Uterus (tissue), 4 donors: ENCODE measurements around the gene SMOC2. TPM values are rescaled to one million over a fixed set of nuclear protein-coding genes. Genes with fewer than 3 reads are reported as not detected.
"Not testable (repeated sequence)": the region's sequence is repeated elsewhere in the genome, so short reads cannot be mapped to it uniquely, and the experiment has no call there.

ENCODE experiments used
- DNase-seq, 2 donors: peaks; one replicate each; pipeline ENCODE4 v3.0.0-alpha.2; 2019 to 2020
- H3K27ac ChIP-seq, 2 donors: fragments of 200-600 bp; sonication (generic); 1 replicate in 1 of 2; 2 replicates in 1 of 2; pipeline ENCODE4 v1.5.1; 2016 to 2018
- H3K27me3 ChIP-seq, 2 donors: fragments of 200-600 bp; sonication (generic); one replicate each; pipeline ENCODE4 v1.5.1; 2018 to 2019; ENCODE audit warnings: control low read depth in 1 of 2
- H3K36me3 ChIP-seq, 2 donors: fragments of 200-600 bp; sonication (generic); one replicate each; pipeline ENCODE4 v1.5.1; 2019; ENCODE audit warnings: control low read depth in 1 of 2
- H3K4me1 ChIP-seq, 2 donors: fragments of 200-600 bp; sonication (generic); one replicate each; pipeline ENCODE4 v1.5.1; 2018 to 2019; ENCODE audit warnings: control low read depth in 1 of 2
- H3K4me3 ChIP-seq, 2 donors: fragments of 200-600 bp; sonication (generic); 1 replicate in 1 of 2; 2 replicates in 1 of 2; pipeline ENCODE4 v1.5.1; 2018 to 2019; ENCODE audit warnings: mild to moderate bottlenecking in 1 of 2
- H3K9me3 ChIP-seq, 2 donors: fragments of 200-600 bp; sonication (generic); one replicate each; pipeline ENCODE4 v1.5.1; 2019; ENCODE audit warnings: control low read depth in 1 of 2
- POLR2A ChIP-seq, 2 donors: fragments of 450-650 bp; IDR thresholded peaks; one replicate each; pipeline ENCODE4 v1.6.1; 2016; ENCODE audit warnings: antibody characterized with exemption in 2 of 2, mild to moderate bottlenecking in 1 of 2, moderate library complexity in 1 of 2
- intact Hi-C: fragments of 100-400 bp; cut with DNase I; formaldehyde crosslinking; loops from one replicate; pipeline ENCODE4 v1.15.1; 2023; ENCODE audit warnings: low total_unique reads
- total RNA-seq, 4 donors: library from RNA; depleted of rRNA in 3 of 4; stranded (reverse); fragments of >200 nt in 3 of 4; gene quantifications; one replicate each; pipeline versions ENCODE4 v1.1.0 to v1.2.4, GENCODE V29; 2014 to 2023
- TF ChIP-seq, protein P1 (sequence below), 4 experiments: fragments of 200-600 bp in 2 of 4; fragments of 450-650 bp in 2 of 4; sonication (generic) in 2 of 4; IDR thresholded peaks; one replicate each; pipeline ENCODE4 v1.5.1; 2016 to 2019; ENCODE audit warnings: antibody characterized with exemption in 4 of 4, mild to moderate bottlenecking in 2 of 4, moderate library complexity in 1 of 4
- donor health status: DM: yes; HTN: yes; CAD: no.

SMOC2 gene
- total RNA-seq, 4 donors from 2014 or later: 98.2 to 139 (median 121) TPM

DNA sequence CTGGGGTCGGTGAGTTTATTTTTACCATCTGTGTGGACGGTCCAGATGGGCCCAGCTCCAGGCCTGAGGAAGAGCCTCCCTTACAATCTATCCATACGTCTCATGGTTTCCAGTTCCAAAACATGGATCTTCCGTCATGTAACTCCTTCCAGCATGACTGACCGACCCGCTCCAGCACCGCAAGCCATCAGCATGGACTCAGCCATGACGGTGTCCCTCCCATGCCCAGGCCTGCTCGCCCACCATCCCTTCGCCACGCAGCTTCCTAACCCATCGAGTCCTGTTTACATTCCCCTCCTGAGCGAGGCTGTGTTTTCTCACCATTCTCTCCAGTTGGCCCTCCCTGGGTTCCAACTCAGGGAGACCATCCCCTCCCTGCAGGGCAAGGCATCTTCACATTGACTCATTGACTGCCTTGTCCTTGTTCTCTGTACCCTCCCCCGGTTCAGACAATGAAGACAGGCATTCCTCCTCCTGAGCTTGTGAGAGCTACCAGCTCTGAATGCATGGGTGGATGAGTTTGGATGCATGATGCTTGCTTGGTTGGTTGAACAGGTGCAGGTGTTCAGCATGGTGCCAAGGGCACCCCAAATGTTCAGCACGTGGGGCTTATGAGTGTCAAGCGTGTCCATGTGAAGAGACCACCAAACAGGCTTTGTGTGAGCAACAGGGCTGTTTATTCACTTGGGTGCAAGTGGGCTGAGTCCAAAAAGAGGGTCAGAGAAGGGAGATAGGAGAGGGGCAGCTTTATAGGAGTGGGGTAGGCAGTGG lies 235.8 kb downstream of the SMOC2 start:
- Histone ChIP-seq H3K4me3 (no peak overlapping the region), H3K36me3 (no peaks in the 10 kb centered on the region), H3K9me3 (no peaks in the 10 kb centered on the region), H3K27ac (no peak overlapping the region), H3K27me3 (no peaks in the 10 kb centered on the region), H3K4me1 (no peaks in the 10 kb centered on the region)
- intact Hi-C loops: no loop called here
- TF ChIP-seq POLR2A (IDR thresholded peaks at IDR 0.05): no peak
- TF ChIP-seq, protein P1, sequence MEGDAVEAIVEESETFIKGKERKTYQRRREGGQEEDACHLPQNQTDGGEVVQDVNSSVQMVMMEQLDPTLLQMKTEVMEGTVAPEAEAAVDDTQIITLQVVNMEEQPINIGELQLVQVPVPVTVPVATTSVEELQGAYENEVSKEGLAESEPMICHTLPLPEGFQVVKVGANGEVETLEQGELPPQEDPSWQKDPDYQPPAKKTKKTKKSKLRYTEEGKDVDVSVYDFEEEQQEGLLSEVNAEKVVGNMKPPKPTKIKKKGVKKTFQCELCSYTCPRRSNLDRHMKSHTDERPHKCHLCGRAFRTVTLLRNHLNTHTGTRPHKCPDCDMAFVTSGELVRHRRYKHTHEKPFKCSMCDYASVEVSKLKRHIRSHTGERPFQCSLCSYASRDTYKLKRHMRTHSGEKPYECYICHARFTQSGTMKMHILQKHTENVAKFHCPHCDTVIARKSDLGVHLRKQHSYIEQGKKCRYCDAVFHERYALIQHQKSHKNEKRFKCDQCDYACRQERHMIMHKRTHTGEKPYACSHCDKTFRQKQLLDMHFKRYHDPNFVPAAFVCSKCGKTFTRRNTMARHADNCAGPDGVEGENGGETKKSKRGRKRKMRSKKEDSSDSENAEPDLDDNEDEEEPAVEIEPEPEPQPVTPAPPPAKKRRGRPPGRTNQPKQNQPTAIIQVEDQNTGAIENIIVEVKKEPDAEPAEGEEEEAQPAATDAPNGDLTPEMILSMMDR (IDR thresholded peaks at IDR 0.05): no peak
- DNase-seq: peak in 1 of 2 donors; percentile 4

DNA sequence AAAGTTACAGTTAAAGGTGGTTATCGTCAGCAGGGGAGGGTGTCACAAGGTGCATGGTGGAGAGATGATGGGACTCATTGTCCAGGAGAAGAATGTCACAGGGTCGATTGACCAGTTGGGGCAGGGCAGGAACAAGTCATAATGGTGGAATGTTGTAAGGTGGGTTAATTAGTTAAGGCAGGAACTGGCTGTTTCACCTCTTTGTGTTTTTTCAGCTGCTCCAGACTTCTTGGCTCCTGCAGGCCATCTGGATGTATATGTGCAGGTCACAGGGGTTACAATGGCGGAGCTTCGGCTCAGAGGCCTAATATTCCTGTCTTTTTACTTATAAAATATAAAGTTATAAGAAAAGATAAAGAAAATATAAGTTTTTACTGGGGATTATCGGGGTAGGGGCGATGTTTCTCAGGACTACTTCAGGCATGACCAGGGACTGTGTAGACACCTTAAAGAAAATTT lies 236.4 kb downstream of the SMOC2 start:
- H3K4me3 ChIP-seq, H3K27ac ChIP-seq, H3K27me3 ChIP-seq, H3K9me3 ChIP-seq, H3K4me1 ChIP-seq, H3K36me3 ChIP-seq, intact Hi-C loops: not testable (repeated sequence)
- peak in 1 of 2 donors; percentile 3 for DNase-seq

- DNase-seq: peak in 1 of 2 donors; percentile 11
- intact Hi-C loops: no loop called here
- H3K27ac ChIP-seq: no peak overlapping the region
- H3K4me3 ChIP-seq: no peak overlapping the region
- TF ChIP-seq, protein P1 (IDR thresholded peaks at IDR 0.05): no peak
- no peak for TF ChIP-seq POLR2A (IDR thresholded peaks at IDR 0.05)
- no peaks in the 10 kb centered on the region for H3K9me3 ChIP-seq
- H3K27me3 ChIP-seq: no peaks in the 10 kb centered on the region
- H3K36me3 ChIP-seq: no peaks in the 10 kb centered on the region
- H3K4me1 ChIP-seq: no peaks in the 10 kb centered on the region
Observed at GRCh38 chr6:168678077-168678476, 237.1 kb downstream of the SMOC2 start.

DNA sequence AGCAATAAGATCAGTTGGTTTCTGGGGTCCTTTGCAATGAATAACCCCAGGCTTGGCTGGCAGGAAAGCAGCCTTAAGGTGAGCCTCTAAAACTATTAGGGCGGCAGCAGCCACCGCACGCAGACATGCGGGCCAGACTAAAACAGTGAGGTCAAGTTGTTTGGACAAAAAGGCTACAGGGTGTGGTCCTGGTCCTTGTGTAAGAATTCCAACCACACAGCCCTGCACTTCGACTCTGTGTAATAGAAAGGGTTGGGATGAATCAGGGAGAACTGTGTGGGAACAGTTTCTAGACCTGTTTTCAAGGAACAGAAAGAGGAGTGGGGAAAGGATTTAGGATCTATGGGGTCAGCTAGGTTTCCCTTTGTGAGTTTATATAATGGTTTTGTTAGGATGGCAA lies 237.6 kb downstream of the SMOC2 start:
- DNase-seq: no peak
- Histone ChIP-seq H3K4me3 (no peak overlapping the region), H3K27ac (no peak overlapping the region), H3K4me1 (no peaks in the 10 kb centered on the region), H3K27me3 (no peaks in the 10 kb centered on the region), H3K9me3 (no peaks in the 10 kb centered on the region), H3K36me3 (no peaks in the 10 kb centered on the region)
- no peak for TF ChIP-seq POLR2A (IDR thresholded peaks at IDR 0.05)
- TF ChIP-seq, protein P1 (IDR thresholded peaks at IDR 0.05): no peak
- intact Hi-C loops: no loop called here

DNA sequence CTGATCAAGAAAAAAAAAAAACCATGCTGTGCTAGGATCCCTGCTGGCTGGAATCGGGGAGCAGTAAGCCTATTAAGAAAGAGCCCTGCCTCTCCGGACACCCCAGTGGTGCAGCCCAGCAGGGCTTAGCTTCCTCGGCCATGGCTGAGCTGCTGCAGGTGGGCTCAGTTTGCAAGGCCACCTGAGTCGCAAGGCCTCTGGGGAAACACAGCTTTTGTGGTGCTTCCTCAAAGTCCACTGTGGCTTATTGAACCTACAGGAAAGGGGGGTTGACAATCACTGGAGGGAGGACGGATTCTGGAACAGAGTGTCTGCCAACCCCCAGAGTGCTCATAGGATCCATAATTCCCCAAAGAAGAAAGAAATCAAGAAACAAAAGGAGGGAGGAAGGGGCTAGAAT lies 240.8 kb downstream of the SMOC2 start:
- intact Hi-C loops: no loop called here
- Histone ChIP-seq H3K9me3 (no peaks in the 10 kb centered on the region), H3K27ac (no peak overlapping the region), H3K36me3 (no peaks in the 10 kb centered on the region), H3K4me1 (no peaks in the 10 kb centered on the region), H3K27me3 (no peaks in the 10 kb centered on the region), H3K4me3 (no peak overlapping the region)
- peak in 1 of 2 donors; percentile 6 for DNase-seq
- TF ChIP-seq, protein P1 (IDR thresholded peaks at IDR 0.05): no peak
- no peak for TF ChIP-seq POLR2A (IDR thresholded peaks at IDR 0.05)
